Measurements from ENCODE around the gene NDUFV1.
"Not testable (repeated sequence)": the region's sequence is repeated elsewhere in the genome, so short reads cannot be mapped to it uniquely, and the experiment has no call there.

The NDUFV1 gene

DNA sequence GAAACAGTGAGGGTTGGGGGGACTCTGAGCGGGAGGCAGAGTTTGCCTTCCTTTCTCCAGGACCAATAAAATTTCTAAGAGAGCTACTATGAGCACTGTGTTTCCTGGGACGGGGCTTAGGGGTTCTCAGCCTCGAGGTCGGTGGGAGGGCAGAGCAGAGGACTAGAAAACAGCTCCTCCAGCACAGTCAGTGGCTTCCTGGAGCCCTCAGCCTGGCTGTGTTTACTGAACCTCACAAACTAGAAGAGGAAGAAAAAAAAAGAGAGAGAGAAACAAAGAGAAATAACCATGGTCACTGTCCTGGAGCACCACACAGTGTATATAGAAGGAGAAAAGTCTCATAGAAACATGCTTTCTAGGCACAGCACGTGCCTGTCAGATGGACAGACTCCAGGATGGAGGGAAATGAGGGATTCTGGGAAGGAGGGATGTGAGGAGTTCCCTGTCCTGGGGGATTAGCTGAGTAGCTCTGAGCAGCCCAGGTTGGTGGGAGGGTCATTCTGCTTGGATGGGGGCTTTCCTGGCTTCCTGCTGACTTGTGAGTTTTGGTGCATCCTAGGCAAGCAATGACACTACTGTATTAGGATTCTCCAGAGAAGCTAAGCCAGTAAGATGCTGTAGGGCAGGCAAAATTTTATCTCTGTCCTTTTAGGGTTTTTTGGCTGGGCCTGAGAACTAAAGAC, 20.0 kb upstream of the NDUFV1 start:
- DNase-seq (ENCODE audit: low spot score): no peak

DNA sequence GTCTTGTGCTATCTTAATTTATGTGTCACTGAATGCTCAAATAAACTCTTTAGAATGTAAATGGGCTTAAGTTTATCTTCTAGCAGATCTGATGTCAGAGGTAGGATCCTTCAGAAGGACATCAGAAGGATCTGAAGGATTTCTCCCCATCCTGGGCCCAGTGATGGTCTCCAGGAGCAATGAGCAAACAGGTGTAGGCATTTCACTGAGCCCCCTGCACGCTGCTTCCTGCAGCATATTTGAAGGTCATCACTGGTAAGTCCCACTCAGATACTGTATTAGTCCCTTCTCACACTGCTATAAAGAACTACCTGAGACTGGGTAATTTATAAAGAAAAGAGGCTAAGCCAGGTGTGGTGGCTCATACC, 18.6 kb upstream of the NDUFV1 start:
- DNase-seq (ENCODE audit: low spot score): no peak

GRCh38 chr11:67588899-67589415, 17.8 kb upstream of the NDUFV1 start:
- not testable (repeated sequence) for DNase-seq (ENCODE audit: low spot score)

DNA sequence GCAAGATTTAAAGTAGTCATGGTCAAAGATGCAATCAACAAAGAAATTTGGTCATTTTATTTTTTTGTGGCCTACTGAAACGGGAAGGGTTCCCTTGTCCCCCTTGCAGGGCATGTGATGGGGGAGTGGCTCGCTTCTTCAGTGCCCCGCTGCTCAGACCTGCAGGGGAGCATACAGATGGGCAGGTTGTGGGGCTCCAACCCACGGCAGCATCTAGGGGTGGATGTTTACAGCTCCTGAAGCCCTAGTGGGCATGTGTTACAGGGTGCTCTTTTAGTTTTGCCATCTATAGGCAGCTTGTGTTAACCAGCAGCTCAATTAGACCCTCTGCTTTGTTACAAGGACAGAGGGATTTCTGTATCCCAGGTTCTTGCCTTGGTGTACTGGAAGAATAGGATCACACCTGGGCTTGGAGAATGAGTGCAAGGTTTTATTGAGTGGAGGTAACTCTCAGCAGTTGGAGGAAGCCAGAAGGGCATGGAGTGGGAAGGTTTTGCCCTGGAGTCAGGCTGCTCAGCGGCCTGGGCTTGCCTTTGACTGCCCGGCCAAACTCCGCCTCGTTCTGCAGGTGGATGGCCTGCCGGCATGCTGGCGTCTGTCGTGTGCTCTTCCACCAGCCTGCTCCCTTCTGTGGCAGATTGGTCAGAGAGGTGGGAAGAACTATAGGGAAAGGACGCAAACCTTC, 13.7 kb upstream of the NDUFV1 start:
- no peak for DNase-seq (ENCODE audit: low spot score)

- DNase-seq (ENCODE audit: low spot score): no peak
Observed at GRCh38 chr11:67593565-67593905, 13.2 kb upstream of the NDUFV1 start.

DNA sequence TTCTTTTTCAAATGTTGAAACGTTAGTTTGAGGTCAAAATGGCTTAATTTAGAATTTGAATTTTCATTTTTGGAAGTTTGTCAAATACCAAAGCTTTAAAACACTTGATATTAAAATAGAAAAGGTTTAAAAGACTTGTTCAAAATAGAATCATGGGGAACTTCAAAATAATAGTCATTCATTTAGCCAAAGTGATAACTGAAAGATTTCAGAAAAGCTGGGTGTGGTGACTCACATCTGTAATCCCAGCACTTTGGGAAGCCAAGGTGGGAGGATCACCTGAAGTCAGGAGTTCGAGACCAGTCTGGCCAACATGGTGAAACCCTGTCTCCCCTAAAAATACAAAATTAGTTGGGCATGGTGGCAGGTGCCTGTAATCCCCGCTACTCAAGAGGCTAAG, 12.3 kb upstream of the NDUFV1 start:
- no peak for DNase-seq (ENCODE audit: low spot score)

- DNase-seq (ENCODE audit: low spot score): no peak
Observed at GRCh38 chr11:67596753-67597300, 9.9 kb upstream of the NDUFV1 start.

- DNase-seq (ENCODE audit: low spot score): not testable (repeated sequence)
Observed at GRCh38 chr11:67597458-67597857, 9.3 kb upstream of the NDUFV1 start.

DNA sequence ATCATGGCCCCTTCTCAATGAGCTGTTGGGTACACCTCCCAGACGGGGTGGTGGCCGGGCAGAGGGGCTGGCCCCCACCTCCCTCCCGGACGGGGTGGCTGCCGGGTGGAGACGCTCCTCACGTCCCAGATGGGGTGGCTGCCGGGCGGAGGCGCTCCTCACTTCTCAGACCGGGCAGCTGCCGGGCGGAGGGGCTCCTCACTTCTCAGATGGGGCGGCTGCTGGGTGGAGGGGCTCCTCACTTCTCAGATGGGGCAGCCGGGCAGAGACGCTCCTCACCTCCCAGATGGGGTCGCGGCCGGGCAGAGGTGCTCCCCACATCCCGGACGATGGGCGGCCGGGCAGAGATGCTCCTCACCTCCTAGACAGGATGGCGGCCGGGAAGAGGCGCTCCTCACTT, 8.8 kb upstream of the NDUFV1 start:
- DNase-seq (ENCODE audit: low spot score): not testable (repeated sequence)

DNA sequence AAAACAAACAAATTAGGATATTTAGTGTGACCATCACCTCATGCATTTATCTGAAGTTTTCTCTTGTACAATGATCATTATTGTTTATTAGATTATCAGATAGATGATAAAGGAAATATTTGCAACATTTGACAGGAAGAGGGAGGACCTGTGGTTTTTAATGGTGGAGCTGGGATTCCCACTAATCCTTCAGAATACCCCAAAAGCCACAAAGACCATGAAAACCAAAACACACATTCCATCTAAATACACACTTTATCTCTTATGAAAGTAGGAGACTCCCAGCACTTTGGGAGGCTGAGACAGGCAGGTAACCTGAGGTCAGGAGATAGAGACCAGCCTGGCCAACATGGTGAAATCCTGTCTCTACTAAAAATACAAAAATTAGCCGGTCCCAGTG, 7.6 kb upstream of the NDUFV1 start:
- DNase-seq (ENCODE audit: low spot score): no peak

DNA sequence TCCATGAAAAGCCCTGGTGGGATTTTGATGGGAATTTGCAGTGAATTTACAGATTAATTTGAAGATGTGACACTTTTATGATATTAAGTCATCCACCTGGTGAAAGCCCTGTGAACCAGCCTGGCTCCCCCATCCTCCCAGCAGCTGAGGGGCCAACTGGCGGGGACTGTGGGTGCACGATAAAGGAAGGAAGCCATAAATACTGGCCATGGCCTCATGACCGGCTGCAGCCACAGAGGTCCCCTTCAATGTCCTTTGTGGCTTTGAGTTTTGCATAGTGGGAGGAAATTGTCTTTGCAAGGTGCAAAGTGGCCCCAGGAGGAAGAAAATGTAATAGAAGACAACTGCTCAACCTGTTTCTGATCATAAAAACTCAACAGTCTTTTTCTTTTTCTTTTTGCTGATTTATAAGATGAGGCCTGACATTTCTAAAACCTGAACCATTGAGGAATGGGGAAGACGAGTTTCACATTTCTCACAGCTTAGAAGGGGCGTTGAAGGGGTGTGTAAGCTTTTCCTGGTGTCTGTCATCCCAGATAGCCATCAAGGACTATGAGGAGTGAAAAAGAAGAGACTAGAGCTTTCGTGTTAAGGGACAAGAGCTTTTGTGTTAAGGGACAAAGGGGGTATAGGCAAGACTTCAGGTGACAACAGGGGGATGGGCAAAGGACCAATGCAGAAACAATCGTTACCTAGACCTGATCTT, 6.3 kb upstream of the NDUFV1 start:
- DNase-seq (ENCODE audit: low spot score): no peak

DNA sequence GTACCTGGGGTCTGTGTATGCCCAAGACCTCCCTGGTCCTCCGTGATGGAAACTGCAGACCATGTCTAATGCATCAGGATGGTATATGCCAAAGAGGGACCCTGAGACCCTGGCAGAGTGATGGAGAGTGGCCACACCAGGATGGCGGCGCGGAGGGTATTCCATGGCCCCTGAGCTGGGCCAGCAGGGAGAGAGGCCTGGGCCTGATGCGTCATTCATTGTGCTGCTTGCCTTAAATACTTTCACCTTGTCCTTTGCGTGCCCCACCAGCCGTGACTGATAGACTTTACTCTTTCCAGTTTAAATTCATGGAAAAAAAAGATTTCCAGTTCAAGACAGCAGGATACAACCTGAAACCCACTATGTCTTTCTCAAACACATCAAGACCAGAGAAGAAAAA, 5.6 kb upstream of the NDUFV1 start:
- no peak for DNase-seq (ENCODE audit: low spot score)

- DNase-seq (ENCODE audit: low spot score): not testable (repeated sequence)
Observed at GRCh38 chr11:67604119-67604518, 2.6 kb upstream of the NDUFV1 start.

DNA sequence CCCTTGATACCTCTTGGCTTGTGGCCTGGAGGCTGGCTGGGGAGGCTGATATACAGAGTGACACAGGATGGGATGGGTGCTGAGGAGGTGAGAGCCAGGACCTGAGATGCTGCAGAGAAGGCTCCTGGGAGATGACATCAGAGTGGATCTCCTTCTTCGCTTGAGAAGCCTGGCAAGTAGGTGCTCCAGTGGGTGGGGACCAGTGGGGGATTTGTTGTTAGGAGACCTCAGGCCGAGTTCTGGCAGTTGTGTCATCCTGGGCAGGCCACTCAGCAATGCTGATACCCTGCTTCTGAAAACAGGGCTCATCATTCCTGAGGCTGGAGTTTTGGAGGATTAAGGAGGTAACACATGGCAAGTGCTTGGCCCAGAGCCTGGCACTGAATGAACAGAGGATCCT, 1.9 kb upstream of the NDUFV1 start:
- peak; percentile 47 for DNase-seq (ENCODE audit: low spot score)

- peak; percentile 85 for DNase-seq (ENCODE audit: low spot score)
Observed at GRCh38 chr11:67605231-67606011, 1.3 kb upstream of the NDUFV1 start.

- DNase-seq (ENCODE audit: low spot score): peak; percentile 49
Observed at GRCh38 chr11:67606093-67606491, 644 bp upstream of the NDUFV1 start.

- no peak for DNase-seq (ENCODE audit: low spot score)
Observed at GRCh38 chr11:67607507-67607906, 771 bp downstream of the NDUFV1 start.

GRCh38 chr11:67608486-67608885, 1.8 kb downstream of the NDUFV1 start:
- no peak for DNase-seq (ENCODE audit: low spot score)

GRCh38 chr11:67609316-67609715, 2.6 kb downstream of the NDUFV1 start:
- DNase-seq (ENCODE audit: low spot score): no peak

GRCh38 chr11:67610302-67610868, 3.6 kb downstream of the NDUFV1 start:
- no peak for DNase-seq (ENCODE audit: low spot score)

DNA sequence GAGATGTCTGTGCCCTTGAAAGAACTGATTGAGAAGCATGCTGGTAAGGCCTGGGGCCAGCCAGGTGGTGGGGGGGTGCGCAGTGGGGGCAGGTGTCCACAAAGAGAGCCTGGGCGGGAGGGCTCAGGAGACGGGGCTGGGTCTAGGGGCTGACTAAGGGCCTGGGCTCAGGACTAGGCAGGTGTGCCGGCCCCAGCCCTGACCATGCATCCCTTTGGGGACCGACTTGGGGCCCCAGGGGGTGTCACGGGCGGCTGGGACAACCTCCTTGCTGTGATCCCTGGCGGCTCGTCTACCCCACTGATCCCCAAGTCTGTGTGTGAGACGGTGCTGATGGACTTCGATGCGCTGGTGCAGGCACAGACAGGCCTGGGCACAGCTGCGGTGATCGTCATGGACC, 4.4 kb downstream of the NDUFV1 start:
- DNase-seq (ENCODE audit: low spot score): no peak

Measured in ecto neural progenitor cell (in vitro differentiated cells).